SU-DHL-6 (cell line): ENCODE results near the gene FSD2.

Experiments used
- EZH2phosphoT487 ChIP-seq: fragments of 200-600 bp; sonication (generic), shearing (Covaris generic); conservative IDR thresholded peaks from 2 replicates; pipeline ENCODE4 v1.6.1; 2018; ENCODE audit warnings: mild to moderate bottlenecking, antibody characterized with exemption, low read length, moderate library complexity, mixed read lengths
- TF ChIP-seq, protein P1 (sequence below): fragments of 200-600 bp; sonication (generic); IDR thresholded peaks from one replicate; pipeline ENCODE4 v1.5.1; 2017; ENCODE audit warnings: antibody characterized with exemption, mild to moderate bottlenecking, low read length, moderate library complexity; ENCODE audit not compliant: insufficient read depth, poor library complexity, severe bottlenecking

DNA sequence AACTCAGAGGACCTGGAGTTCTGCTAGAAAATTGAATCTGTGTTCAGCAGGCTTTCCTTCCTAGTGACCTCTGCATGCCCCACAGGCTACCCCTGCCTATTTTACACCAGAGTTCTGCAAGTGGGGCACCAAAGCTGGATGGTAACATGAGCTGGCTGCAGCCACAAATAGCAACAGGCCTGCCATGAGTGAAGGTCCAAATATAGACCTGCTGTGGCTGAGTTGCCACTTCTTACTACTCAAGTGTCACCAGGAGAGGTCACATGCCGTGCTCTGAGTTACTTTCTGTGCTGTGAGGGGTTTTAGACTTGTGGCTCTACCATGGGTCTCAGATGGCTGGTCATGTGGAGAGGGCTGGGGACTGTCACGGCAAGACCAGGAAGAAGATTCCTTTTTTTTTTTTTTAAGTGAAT lies at the start of gene FSD2:
- TF ChIP-seq, protein P1, sequence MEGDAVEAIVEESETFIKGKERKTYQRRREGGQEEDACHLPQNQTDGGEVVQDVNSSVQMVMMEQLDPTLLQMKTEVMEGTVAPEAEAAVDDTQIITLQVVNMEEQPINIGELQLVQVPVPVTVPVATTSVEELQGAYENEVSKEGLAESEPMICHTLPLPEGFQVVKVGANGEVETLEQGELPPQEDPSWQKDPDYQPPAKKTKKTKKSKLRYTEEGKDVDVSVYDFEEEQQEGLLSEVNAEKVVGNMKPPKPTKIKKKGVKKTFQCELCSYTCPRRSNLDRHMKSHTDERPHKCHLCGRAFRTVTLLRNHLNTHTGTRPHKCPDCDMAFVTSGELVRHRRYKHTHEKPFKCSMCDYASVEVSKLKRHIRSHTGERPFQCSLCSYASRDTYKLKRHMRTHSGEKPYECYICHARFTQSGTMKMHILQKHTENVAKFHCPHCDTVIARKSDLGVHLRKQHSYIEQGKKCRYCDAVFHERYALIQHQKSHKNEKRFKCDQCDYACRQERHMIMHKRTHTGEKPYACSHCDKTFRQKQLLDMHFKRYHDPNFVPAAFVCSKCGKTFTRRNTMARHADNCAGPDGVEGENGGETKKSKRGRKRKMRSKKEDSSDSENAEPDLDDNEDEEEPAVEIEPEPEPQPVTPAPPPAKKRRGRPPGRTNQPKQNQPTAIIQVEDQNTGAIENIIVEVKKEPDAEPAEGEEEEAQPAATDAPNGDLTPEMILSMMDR: no peak
- TF ChIP-seq EZH2phosphoT487: no peak
